ENCODE measurements around the gene ACSM5. TPM values are rescaled to one million over a fixed set of nuclear protein-coding genes. Genes with fewer than 3 reads are reported as not detected.
"Not testable (repeated sequence)": the region's sequence is repeated elsewhere in the genome, so short reads cannot be mapped to it uniquely, and the experiment has no call there.

Gene ACSM5
- total and polyA plus RNA-seq, 2 experiments from 2014 or later: not detected

DNA sequence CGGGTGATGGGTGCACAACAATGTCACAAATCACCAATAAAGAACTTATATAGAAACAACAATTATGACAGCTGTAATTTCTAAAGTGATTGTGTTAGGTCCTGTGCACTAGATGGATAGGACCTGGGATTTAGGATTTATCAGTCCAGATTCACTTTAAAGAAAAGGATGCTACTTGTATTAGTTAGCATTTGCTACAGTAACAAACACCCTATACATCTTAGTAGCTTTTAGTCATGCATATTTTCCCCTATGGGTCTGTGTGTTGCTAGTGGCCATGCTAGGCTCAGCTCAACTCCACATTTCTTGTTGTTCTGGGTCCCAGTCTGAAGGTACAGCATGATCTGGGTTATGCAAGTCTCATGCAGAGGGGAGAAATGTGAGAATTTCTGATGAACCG lies 49.9 kb downstream of the ACSM5 start:
- not testable (repeated sequence) for H3K9me2 ChIP-seq (ENCODE audit: insufficient read depth); DNase-seq (ENCODE audit: low spot score); H3K27me3 Mint-ChIP-seq (ENCODE audit: insufficient read depth, low read depth, poor library complexity); H3K36me3 Mint-ChIP-seq (ENCODE audit: low read depth); H3K4me2 ChIP-seq; H3F3A ChIP-seq (replicated peaks; ENCODE audit: low read depth); ATAC-seq; H3K36me3 ChIP-seq (ENCODE audit: insufficient read depth); H3K27ac ChIP-seq (ENCODE audit: low read depth); H3K27me3 ChIP-seq (ENCODE audit: insufficient read depth); H3K4me1 ChIP-seq (ENCODE audit: insufficient read depth); H2AFZ ChIP-seq; H3K79me2 ChIP-seq (replicated peaks; ENCODE audit: insufficient read depth); H3K27ac Mint-ChIP-seq; H3K4me3 ChIP-seq; H3K4me3 Mint-ChIP-seq; H4K20me1 ChIP-seq (replicated peaks; ENCODE audit: insufficient read depth); H3K4me1 Mint-ChIP-seq
- H3K9me3 Mint-ChIP-seq: peaks cover 13% of the 10 kb centered on the region; the same call in 2 of the 3 replicates

DNA sequence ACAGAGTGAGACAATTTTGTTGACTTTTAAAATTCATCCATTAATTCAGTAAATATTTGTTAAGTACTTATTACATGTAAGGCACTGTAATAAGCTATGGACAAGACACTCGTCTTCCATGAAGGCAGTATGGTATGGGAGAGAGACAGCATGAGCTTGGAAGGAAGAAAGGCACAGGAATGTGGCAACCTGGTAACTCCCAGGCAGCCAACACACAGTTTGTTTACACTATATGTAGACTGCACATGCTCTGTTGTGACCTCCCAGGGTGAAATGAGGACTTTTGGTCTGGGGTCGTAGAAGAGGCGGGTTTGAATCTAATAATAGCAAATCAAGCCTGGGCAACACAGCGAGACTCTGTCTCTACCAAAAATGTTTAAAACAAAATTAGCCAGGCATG lies 51.0 kb downstream of the ACSM5 start:
- not testable (repeated sequence) for H3K4me3 Mint-ChIP-seq; DNase-seq (ENCODE audit: low spot score); H3K27ac Mint-ChIP-seq; H3K4me1 Mint-ChIP-seq; H2AFZ ChIP-seq; H3K9me2 ChIP-seq (ENCODE audit: insufficient read depth); H3K36me3 ChIP-seq (ENCODE audit: insufficient read depth); H3K27ac ChIP-seq (ENCODE audit: low read depth); H3K4me2 ChIP-seq; H4K20me1 ChIP-seq (replicated peaks; ENCODE audit: insufficient read depth); H3K27me3 Mint-ChIP-seq (ENCODE audit: insufficient read depth, low read depth, poor library complexity); H3K27me3 ChIP-seq (ENCODE audit: insufficient read depth); H3F3A ChIP-seq (replicated peaks; ENCODE audit: low read depth); ATAC-seq; H3K4me1 ChIP-seq (ENCODE audit: insufficient read depth); H3K36me3 Mint-ChIP-seq (ENCODE audit: low read depth); H3K79me2 ChIP-seq (replicated peaks; ENCODE audit: insufficient read depth); H3K4me3 ChIP-seq
- H3K9me3 Mint-ChIP-seq: peaks cover 16% of the 10 kb centered on the region; the same call in 2 of the 3 replicates

DNA sequence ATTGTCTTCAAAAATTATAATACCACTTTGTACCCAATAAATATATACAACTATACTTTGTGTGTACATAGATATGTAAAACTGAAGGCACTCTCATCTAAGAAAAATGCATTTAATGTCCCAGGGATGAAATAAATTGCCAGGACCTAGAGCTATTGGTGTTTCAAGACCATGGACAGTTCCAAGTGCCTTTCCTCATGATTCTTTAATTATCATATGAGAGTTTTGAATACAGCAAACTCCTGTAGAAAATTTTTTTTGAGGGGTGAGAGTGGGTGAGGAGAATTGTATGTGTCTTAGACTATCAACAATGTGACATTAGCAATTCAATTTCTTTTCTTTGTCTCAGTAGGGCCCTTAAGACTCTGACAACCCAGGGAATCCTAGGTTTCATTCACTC lies 59.6 kb downstream of the ACSM5 start:
- H3K27ac Mint-ChIP-seq; H3K4me1 ChIP-seq (ENCODE audit: insufficient read depth); H3K4me3 Mint-ChIP-seq; H2AFZ ChIP-seq; ATAC-seq; H3K27me3 ChIP-seq (ENCODE audit: insufficient read depth); H3K4me2 ChIP-seq; H3K36me3 Mint-ChIP-seq (ENCODE audit: low read depth); H3K4me3 ChIP-seq; H4K20me1 ChIP-seq (replicated peaks; ENCODE audit: insufficient read depth); DNase-seq (ENCODE audit: low spot score); H3K4me1 Mint-ChIP-seq; H3F3A ChIP-seq (replicated peaks; ENCODE audit: low read depth); H3K36me3 ChIP-seq (ENCODE audit: insufficient read depth); H3K27me3 Mint-ChIP-seq (ENCODE audit: insufficient read depth, low read depth, poor library complexity); H3K27ac ChIP-seq (ENCODE audit: low read depth); H3K79me2 ChIP-seq (replicated peaks; ENCODE audit: insufficient read depth); H3K9me2 ChIP-seq (ENCODE audit: insufficient read depth): not testable (repeated sequence)
- TF ChIP-seq, protein P1, sequence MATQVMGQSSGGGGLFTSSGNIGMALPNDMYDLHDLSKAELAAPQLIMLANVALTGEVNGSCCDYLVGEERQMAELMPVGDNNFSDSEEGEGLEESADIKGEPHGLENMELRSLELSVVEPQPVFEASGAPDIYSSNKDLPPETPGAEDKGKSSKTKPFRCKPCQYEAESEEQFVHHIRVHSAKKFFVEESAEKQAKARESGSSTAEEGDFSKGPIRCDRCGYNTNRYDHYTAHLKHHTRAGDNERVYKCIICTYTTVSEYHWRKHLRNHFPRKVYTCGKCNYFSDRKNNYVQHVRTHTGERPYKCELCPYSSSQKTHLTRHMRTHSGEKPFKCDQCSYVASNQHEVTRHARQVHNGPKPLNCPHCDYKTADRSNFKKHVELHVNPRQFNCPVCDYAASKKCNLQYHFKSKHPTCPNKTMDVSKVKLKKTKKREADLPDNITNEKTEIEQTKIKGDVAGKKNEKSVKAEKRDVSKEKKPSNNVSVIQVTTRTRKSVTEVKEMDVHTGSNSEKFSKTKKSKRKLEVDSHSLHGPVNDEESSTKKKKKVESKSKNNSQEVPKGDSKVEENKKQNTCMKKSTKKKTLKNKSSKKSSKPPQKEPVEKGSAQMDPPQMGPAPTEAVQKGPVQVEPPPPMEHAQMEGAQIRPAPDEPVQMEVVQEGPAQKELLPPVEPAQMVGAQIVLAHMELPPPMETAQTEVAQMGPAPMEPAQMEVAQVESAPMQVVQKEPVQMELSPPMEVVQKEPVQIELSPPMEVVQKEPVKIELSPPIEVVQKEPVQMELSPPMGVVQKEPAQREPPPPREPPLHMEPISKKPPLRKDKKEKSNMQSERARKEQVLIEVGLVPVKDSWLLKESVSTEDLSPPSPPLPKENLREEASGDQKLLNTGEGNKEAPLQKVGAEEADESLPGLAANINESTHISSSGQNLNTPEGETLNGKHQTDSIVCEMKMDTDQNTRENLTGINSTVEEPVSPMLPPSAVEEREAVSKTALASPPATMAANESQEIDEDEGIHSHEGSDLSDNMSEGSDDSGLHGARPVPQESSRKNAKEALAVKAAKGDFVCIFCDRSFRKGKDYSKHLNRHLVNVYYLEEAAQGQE (IDR thresholded peaks at IDR 0.05; ENCODE audit: unreplicated experiment): peak; percentile 42
- peaks cover 23% of the 10 kb centered on the region for H3K9me3 Mint-ChIP-seq

DNA sequence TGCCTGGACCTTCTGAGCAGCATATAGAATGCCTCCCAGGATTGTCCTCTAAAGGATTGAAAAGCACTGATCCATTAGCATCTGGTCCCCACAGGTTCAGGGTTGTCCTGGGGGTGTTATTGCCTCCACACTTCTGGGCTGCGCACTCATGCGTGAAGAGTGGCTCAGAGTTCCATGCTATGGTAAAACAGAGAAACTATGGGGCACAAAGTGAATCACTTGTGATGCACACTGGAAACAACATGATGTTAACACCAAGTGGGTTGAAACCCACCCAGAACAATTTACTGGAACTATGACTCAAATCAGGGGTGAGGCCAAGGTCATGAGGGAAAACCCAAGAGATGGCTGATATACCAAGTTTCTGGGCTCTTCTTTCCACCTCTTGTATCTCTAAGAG lies 60.6 kb downstream of the ACSM5 start:
- H3K4me2 ChIP-seq; H3K27me3 Mint-ChIP-seq (ENCODE audit: insufficient read depth, low read depth, poor library complexity); H3K4me1 ChIP-seq (ENCODE audit: insufficient read depth); H3K79me2 ChIP-seq (replicated peaks; ENCODE audit: insufficient read depth); H3K27ac ChIP-seq (ENCODE audit: low read depth); ATAC-seq; H3K27me3 ChIP-seq (ENCODE audit: insufficient read depth); H3K4me3 Mint-ChIP-seq; H3K36me3 Mint-ChIP-seq (ENCODE audit: low read depth); H2AFZ ChIP-seq; H4K20me1 ChIP-seq (replicated peaks; ENCODE audit: insufficient read depth); H3K4me3 ChIP-seq; H3K4me1 Mint-ChIP-seq; DNase-seq (ENCODE audit: low spot score); H3K9me2 ChIP-seq (ENCODE audit: insufficient read depth); H3F3A ChIP-seq (replicated peaks; ENCODE audit: low read depth); H3K27ac Mint-ChIP-seq; H3K36me3 ChIP-seq (ENCODE audit: insufficient read depth): not testable (repeated sequence)
- peaks cover 22% of the 10 kb centered on the region; the same call in 2 of the 3 replicates for H3K9me3 Mint-ChIP-seq

DNA sequence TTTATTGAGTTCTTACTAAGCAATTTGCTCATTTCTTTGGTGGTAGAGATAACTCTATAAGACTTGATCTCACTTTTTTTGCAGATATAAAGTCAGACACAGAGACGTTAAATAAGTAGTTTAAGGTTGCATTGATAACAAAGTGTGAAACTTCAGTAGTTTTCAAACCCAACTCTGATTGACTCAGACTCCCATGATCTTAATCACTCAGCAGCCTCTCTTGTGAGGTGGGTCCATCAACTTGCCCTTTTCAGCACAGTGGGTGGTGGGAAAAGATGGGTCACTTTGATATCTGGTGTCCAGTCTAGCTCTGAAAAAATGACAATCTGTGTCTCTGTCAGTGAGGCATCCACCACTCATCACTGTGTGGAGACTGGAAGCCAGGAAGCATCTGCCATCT lies 61.4 kb downstream of the ACSM5 start:
- H3K27me3 Mint-ChIP-seq (ENCODE audit: insufficient read depth, low read depth, poor library complexity); H3K27ac Mint-ChIP-seq; H3K4me2 ChIP-seq; DNase-seq (ENCODE audit: low spot score); H3K4me1 ChIP-seq (ENCODE audit: insufficient read depth); H3K9me2 ChIP-seq (ENCODE audit: insufficient read depth); H3K36me3 Mint-ChIP-seq (ENCODE audit: low read depth); H3K27ac ChIP-seq (ENCODE audit: low read depth); H3K4me3 Mint-ChIP-seq; H3K4me3 ChIP-seq; H4K20me1 ChIP-seq (replicated peaks; ENCODE audit: insufficient read depth); H2AFZ ChIP-seq; H3F3A ChIP-seq (replicated peaks; ENCODE audit: low read depth); ATAC-seq; H3K27me3 ChIP-seq (ENCODE audit: insufficient read depth); H3K4me1 Mint-ChIP-seq; H3K79me2 ChIP-seq (replicated peaks; ENCODE audit: insufficient read depth); H3K36me3 ChIP-seq (ENCODE audit: insufficient read depth): not testable (repeated sequence)
- H3K9me3 Mint-ChIP-seq: peaks cover 23% of the 10 kb centered on the region; the same call in 2 of the 3 replicates

DNA sequence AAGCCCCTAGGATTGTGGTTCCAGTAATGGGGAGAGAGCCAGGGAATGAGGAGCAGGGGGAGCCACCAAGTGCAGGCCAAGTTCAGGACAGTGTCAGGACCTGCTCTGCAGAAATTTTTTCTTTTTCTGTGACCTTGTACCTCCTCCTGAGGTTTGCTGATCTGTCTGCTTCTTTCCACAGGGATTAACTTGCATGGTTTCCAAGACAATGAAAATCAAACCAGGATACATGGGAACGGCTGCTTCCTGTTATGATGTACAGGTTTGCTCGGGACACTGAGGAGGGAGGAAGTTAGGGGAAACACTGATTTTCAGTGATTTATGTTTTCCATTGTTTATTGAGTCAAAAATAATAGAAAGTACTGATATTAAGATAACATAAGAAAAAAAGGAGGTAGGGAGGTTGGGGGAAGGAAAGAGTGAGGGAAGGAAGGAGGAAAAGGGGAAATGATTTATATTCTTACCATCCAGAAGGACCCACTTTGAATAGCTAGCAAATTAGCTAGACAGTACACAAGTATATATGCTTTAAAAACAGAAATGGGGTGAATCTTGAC lies 67.9 kb downstream of the ACSM5 start:
- not testable (repeated sequence) for H3K4me3 ChIP-seq; H3K4me1 Mint-ChIP-seq; H3K36me3 Mint-ChIP-seq (ENCODE audit: low read depth); H3K4me1 ChIP-seq (ENCODE audit: insufficient read depth); H3K4me3 Mint-ChIP-seq; H3K4me2 ChIP-seq; ATAC-seq; H4K20me1 ChIP-seq (replicated peaks; ENCODE audit: insufficient read depth); H3K79me2 ChIP-seq (replicated peaks; ENCODE audit: insufficient read depth); H3K36me3 ChIP-seq (ENCODE audit: insufficient read depth); H3K27me3 ChIP-seq (ENCODE audit: insufficient read depth); H3K27me3 Mint-ChIP-seq (ENCODE audit: insufficient read depth, low read depth, poor library complexity); H3K27ac ChIP-seq (ENCODE audit: low read depth); H2AFZ ChIP-seq; H3K27ac Mint-ChIP-seq; H3F3A ChIP-seq (replicated peaks; ENCODE audit: low read depth); DNase-seq (ENCODE audit: low spot score); H3K9me2 ChIP-seq (ENCODE audit: insufficient read depth)
- H3K9me3 Mint-ChIP-seq: peaks cover 15% of the 10 kb centered on the region; the same call in 1 of the 3 replicates

Data from GM23338 (cell line).